ENCODE measurements around the gene TLR4. TPM values are rescaled to one million over a fixed set of nuclear protein-coding genes. Genes with fewer than 3 reads are reported as not detected.

TLR4 gene
- total RNA-seq = 10.6 TPM

DNA sequence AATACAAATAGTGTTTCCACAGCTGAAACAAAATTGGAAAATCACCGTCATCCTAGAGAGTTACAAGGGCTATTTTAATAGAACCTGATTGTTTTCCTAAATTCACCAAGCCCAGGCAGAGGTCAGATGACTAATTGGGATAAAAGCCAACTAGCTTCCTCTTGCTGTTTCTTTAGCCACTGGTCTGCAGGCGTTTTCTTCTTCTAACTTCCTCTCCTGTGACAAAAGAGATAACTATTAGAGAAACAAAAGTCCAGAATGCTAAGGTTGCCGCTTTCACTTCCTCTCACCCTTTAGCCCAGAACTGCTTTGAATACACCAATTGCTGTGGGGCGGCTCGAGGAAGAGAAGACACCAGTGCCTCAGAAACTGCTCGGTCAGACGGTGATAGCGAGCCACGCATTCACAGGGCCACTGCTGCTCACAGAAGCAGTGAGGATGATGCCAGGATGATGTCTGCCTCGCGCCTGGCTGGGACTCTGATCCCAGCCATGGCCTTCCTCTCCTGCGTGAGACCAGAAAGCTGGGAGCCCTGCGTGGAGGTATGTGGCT is at the start of gene TLR4:
TLR4 (plus strand) TSS at position 380 of the 552 bp plus-strand sequence; CDS start at position 450, 70 bp downstream.

Small RNAs within 50 kb of the gene (small RNA-seq; reads per million reads assigned to genes)
- not detected for gene RNU6-1082P
